ENCODE measurements around the gene DLD. TPM values are rescaled to one million over a fixed set of nuclear protein-coding genes. Genes with fewer than 3 reads are reported as not detected.

Gene DLD
- total and polyA plus RNA-seq, 2 of the 13 experiments (the other 11 are each of a cell fraction or from before 2014, with no cell fraction given): 56.8 to 95.2 TPM

- TF ChIP-seq REST (IDR thresholded peaks at IDR 0.05; ENCODE audit: borderline replicate concordance in 1 of 2, low read depth in 1 of 2, low read length in 2 of 2) (0 out of 4 replicates have a peak, but pooled peaks of 1 of the 2 experiments have one; percentile 6), RFXANK (CRISPR knock-in tag; IDR thresholded peaks at IDR 0.05) (peak; percentile 92), SPEN (CRISPR knock-in tag; IDR thresholded peaks at IDR 0.05; ENCODE audit: low read depth) (peak; percentile 82), PTBP1 (IDR thresholded peaks at IDR 0.05; ENCODE audit: low read depth, low read length, poor library complexity, severe bottlenecking) (peak; percentile 32), ZSCAN12 (CRISPR knock-in tag; IDR thresholded peaks at IDR 0.05) (peak; percentile 66; the same call in 1 of the 2 replicates), GZF1 (CRISPR knock-in tag; IDR thresholded peaks at IDR 0.05) (peak; percentile 74; the same call in 1 of the 2 replicates), PRDM15 (CRISPR knock-in tag; IDR thresholded peaks at IDR 0.05) (no peak), HOXA7 (CRISPR knock-in tag; IDR thresholded peaks at IDR 0.05) (0 out of 2 replicates have a peak, but pooled peaks have one; percentile 75), IKZF4 (CRISPR knock-in tag; IDR thresholded peaks at IDR 0.05; ENCODE audit: borderline replicate concordance, low read depth, not compliant biosample characterization) (peak; percentile 55), ZFP82 (CRISPR knock-in tag; IDR thresholded peaks at IDR 0.05; ENCODE audit: borderline replicate concordance) (peak; percentile 87), BATF2 (CRISPR knock-in tag; IDR thresholded peaks at IDR 0.05) (0 out of 2 replicates have a peak, but pooled peaks have one; percentile 63), ARNTL (CRISPR knock-in tag; IDR thresholded peaks at IDR 0.05) (peak; percentile 74), ZNF280B (CRISPR knock-in tag; IDR thresholded peaks at IDR 0.05; ENCODE audit: borderline replicate concordance) (peak; percentile 91; the same call in 1 of the 2 replicates), ZFP62 (CRISPR knock-in tag; IDR thresholded peaks at IDR 0.05) (no peak), U2AF1 (optimal IDR thresholded peaks at IDR 0.05; ENCODE audit: low read depth, low read length) (no peak), CREB3 (CRISPR knock-in tag; IDR thresholded peaks at IDR 0.05) (no peak), ZNF605 (CRISPR knock-in tag; IDR thresholded peaks at IDR 0.05) (peak; percentile 78), ZNF607 (CRISPR knock-in tag; IDR thresholded peaks at IDR 0.05; ENCODE audit: borderline replicate concordance) (peak; percentile 91)
Measured at GRCh38 chr7:107890962-107891635, at the start of gene DLD (continued).

Measured in HepG2 (cell line).